Activated T-cell treated with anti-CD3 and anti-CD28 coated beads for 24 hours (primary cell): ENCODE data around the gene CD2BP2.
"Not testable (repeated sequence)": the region's sequence is repeated elsewhere in the genome, so short reads cannot be mapped to it uniquely, and the experiment has no call there.

Experiments used
- DNase-seq: peaks from one replicate; pipeline ENCODE4 v3.0.0-alpha.2; 2020; ENCODE audit warnings: low read depth

The CD2BP2 gene

GRCh38 chr16:30358990-30359870 lies 4.1 kb upstream of the CD2BP2 start:
- no peak for DNase-seq

GRCh38 chr16:30358577-30358936 lies 3.4 kb upstream of the CD2BP2 start:
- DNase-seq = no peak

- no peak for DNase-seq
Observed at GRCh38 chr16:30357715-30358576, 2.8 kb upstream of the CD2BP2 start.

DNA sequence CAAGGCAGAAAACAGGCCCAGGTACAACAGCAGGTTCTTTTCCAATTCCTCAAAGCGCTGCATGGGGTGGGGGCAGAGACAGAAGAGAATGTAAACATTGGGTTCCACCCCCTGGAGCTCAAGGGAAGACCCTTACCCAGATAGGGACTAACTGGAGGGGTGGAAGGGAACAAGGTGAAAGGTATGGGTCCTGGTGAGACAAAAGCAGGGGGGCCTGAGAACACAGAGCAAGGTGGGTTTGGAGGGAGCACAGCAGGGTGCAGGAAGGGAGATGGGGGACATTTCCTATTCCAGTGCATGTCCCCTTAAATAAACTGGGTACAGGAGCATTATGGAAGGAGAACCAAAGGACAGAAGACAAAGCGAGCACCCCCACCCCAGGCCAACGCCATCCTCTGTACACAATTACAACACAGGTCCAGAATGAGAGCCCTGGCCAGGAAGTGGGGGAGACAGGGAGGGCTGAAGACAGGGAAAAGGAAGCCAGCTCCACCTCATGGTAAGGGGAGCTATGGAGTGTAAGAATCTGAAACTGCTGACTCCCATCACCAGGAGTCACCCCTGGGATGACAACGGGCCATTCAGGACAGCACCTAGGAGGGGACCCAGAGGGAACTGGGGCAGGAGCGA lies 2.1 kb upstream of the CD2BP2 start:
- DNase-seq = no peak

- DNase-seq = no peak
Observed at GRCh38 chr16:30356401-30357084, 1.4 kb upstream of the CD2BP2 start.

GRCh38 chr16:30355954-30356308 lies 823 bp upstream of the CD2BP2 start:
- no peak for DNase-seq

GRCh38 chr16:30354423-30355143 lies 525 bp downstream of the CD2BP2 start:
- no peak for DNase-seq

DNA sequence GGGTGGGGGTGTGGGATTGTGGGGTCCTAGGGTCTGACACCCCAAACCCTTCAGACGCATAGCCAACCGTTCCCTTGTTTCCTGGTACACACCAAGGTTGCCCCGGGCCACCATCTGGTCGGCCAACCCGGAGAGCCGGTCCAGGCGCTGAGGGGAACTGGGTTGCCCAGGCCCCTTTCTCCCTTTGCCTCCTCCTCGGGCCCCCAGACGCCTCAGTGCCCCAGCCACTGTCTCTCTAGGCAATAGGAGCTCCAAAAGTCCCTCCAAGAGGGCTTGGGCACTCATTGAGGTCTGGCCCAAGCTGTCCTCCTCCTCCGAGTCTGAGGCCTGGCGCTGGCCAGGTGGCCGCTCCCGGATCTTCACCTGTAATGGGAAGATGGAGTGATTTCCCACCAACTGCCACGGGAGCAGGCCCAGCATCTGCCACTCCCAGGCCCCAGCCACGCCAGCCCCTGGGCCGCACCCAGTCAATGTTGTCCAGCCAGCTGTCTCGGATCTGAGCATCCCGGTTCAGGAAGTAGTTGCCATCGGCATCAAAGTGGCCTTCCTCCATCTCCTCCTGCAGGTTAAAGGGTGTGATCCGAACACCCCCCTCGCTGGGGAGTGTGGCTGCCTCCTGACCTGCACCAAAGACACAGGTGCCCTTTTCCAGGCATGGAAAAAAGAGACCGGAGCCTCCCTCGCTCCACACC lies 1.5 kb downstream of the CD2BP2 start:
- DNase-seq = no peak

- DNase-seq = no peak
Observed at GRCh38 chr16:30352488-30353401, 2.4 kb downstream of the CD2BP2 start.

DNA sequence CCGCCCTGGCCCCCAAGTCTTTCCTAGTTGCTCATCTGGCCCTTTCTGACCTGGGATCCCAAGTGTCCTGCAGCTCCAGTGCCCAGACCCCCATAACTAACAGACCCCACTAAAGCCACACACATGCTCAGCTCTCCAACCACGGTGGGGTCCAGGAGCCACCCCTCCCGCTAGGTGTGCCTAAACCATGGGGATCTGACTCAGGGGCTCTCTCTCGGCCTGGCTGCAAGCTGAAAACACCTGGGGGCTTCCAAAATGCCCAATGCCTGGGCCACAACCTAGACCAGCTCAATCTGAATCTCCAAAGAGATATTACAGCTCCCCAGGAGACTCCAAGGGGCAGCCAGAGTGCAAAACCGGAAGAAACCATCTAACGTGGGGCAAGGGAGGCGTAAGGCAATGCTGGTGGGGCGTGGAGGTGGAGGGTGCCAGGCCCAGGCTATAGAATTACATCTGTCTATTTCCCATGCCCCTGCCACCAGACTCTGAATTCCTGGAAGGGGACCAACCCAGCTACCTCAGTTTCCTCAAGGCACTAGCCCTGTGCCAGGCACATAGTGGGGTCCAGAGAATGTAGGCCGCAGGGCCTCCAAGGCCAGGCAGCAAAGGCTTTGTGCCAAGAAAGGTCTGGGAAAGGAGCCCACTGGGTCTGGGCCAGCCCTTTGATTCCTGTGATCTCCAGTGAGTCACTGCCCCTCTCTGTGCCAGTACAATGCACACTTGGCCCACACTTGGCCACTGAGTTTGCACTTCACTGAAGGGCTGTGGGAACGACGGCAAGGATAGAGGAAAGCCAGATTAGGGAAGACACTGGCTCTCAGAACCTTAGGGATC lies 3.3 kb downstream of the CD2BP2 start:
- no peak for DNase-seq

GRCh38 chr16:30351001-30351441 lies 4.1 kb downstream of the CD2BP2 start:
- no peak for DNase-seq

- no peak for DNase-seq
Observed at GRCh38 chr16:30350134-30350871, 4.8 kb downstream of the CD2BP2 start.

GRCh38 chr16:30349675-30350074 lies 5.4 kb downstream of the CD2BP2 start:
- no peak for DNase-seq

DNA sequence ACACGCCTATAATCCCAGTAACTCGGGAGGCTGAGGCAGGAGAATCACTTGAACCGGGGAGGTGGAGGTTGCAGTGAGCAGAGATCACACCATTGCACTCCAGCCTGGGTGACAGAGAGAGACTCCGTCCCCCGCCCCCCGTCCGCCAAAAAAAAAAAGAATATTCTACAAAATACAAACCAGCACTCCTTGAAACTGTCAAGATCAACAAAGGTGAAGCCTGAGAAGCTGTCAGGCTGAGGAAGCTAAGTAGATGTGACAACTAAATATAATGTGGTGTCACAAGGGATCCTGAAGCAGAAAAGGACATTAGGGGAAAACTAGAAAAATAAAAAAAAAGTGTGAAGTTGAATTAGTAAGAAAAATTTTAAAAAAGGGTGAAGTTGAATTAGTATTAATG lies 6.2 kb downstream of the CD2BP2 start:
- no peak for DNase-seq

GRCh38 chr16:30348113-30348512 lies 7.0 kb downstream of the CD2BP2 start:
- DNase-seq = no peak

- DNase-seq = no peak
Observed at GRCh38 chr16:30346286-30346685, 8.8 kb downstream of the CD2BP2 start.

DNA sequence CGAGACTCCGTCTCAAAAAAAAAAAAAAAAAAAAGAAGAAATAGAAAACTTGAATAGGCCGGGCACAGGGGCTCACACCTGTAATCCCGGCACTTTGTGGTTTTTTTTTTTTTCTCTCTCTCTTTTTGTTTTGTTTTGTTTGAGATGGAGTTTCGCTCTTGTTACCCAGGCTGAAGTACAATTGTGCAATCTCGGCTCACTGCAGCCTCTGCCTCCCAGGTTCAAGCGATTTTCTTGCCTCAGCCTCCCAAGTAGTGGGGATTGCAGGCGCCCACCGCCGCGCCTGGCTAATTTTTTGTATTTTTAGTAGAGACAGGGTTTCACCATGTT lies 11.7 kb downstream of the CD2BP2 start:
- not testable (repeated sequence) for DNase-seq
